ENCODE data around the gene KDM4F.

- no peak for TF ChIP-seq FOXK2 (IDR thresholded peaks at IDR 0.05)
- TF ChIP-seq SP1 (IDR thresholded peaks at IDR 0.05): no peak
These were observed 8.7 kb downstream of the KDM4F start for GRCh38 chr11:95057959-95058358.

Measured in HEK293T (cell line).